NCI-H146 (cell line): ENCODE data around the gene PALM.

ENCODE experiments used
- DNase-seq: peaks from one replicate; lab custom pipeline; 2025; lab: John Stamatoyannopoulos, UW

PALM gene

DNA sequence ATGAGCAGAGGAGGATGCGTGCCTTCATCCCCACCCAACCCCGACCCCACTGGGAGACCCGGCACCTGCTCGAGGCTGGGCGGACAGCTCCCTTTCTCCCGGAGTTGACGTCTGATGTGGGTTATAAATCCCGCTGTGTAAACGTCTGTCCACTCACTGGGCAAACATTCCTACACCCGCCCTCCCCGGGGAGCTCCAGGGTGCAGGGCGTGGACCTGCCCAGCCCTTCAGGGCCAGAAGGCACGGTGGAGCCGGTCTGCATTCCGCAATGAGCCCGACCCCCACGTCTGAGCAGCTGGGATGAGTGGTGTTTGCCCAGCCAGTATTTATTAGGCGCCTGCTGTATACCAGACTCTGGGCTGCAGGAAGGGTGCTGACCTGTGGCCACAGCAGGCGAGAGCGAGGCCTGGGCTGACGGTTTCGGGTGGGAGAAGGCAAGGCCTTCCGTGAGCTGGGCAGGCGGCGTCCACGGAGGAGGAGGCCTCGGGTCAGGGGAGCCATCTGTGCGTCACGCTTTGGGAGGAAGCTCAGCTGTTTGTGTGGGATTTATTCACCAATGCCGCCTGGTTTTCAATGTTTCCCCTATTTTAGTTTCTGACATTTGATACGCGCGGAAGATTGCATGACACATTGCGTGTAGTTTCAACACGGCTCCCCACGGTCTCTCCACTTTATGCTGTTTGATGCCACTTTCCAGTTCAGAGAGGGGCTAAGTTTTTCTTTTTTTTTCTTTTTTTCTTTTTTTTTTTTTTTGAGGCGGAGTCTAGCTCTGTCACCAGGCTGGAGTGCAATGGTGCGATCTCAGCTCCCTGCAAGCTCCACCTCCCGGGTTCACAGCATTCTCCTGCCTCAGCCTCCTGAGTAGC lies 44.1 kb downstream of the PALM start:
- DNase-seq = peak; percentile 67

GRCh38 chr19:754530-754929 lies 45.8 kb downstream of the PALM start:
- no peak for DNase-seq

DNA sequence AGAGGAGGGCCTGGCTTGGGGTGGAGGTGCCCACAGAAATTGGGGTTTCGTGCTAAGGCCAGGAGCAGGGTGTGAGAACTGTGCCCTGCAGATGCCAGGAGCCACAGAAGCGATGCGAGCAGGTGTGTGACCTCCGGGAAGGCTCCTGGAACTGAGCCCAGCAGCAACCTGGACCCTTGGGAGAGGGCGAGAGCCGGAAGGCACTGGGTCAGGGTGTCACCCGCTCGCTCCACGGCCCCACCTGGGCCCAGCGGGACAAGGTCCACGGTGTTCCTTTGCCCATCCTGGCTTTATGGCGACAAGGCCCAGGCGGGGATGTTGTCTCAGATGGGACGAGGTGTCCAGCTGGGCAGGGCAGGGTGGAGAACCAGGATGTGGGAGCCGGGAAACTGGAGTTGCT lies 46.3 kb downstream of the PALM start:
- DNase-seq = no peak

DNA sequence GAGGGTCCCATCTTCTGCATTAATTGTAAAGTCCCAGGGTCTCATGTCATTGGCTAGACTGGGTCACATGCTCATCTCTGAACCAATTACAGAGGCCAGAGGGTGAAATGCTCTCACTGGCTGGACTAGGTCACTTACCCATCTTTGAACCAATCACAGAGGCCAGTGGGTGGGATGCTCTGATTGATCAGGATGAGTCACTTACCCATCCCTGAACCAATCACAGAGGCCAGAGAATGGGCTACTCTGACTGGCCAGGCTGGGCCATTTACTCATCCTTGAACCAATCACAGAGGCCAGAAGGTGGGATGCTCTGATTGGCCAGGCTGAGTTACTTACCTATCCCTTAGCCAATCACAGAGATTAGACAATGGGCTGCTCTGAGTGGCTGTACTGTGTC lies 47.5 kb downstream of the PALM start:
- DNase-seq = no peak

DNA sequence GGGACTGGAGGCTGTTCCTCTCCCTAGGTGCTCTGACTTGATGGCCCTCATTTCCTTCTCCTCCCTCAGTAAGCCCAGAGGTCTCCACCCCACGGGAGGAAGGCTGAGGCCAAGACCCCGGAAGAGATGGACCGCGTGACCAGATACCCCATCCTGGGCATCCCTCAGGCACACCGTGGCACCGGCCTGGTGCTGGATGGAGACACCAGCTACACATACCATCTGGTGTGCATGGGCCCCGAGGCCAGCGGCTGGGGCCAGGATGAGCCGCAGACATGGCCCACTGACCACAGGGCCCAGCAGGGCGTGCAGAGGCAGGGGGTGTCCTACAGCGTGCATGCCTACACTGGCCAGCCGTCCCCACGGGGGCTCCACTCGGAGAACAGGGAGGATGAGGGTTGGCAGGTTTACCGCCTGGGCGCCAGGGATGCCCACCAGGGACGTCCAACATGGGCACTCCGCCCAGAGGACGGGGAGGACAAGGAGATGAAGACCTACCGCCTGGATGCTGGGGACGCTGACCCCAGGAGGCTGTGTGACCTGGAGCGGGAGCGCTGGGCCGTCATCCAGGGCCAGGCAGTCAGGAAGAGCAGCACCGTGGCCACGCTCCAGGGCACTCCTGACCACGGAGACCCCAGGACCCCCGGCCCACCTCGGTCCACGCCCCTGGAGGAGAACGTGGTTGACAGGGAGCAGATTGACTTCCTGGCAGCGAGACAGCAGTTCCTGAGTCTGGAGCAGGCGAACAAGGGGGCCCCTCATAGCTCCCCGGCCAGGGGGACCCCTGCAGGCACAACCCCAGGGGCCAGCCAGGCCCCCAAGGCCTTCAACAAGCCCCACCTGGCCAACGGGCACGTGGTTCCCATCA lies 48.3 kb downstream of the PALM start:
- no peak for DNase-seq

DNA sequence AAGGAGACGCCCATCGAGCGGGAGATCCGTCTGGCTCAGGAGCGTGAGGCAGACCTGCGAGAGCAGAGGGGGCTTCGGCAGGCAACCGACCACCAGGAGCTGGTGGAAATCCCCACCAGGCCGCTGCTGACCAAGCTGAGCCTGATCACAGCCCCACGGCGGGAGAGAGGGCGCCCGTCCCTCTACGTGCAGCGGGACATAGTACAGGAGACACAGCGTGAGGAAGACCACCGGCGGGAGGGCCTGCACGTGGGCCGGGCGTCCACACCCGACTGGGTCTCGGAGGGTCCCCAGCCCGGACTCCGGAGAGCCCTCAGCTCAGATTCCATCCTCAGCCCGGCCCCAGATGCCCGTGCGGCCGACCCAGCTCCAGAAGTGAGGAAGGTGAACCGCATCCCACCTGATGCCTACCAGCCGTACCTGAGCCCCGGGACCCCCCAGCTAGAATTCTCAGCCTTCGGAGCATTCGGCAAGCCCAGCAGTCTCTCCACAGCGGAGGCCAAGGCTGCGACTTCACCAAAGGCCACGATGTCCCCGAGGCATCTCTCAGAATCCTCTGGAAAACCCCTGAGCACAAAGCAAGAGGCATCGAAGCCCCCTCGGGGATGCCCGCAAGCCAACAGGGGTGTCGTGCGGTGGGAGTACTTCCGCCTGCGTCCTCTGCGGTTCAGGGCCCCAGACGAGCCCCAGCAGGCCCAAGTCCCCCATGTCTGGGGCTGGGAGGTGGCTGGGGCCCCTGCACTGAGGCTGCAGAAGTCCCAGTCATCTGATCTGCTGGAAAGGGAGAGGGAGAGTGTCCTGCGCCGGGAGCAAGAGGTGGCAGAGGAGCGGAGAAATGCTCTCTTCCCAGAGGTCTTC lies 49.3 kb downstream of the PALM start:
- no peak for DNase-seq

- no peak for DNase-seq
These were observed 54.4 kb downstream of the PALM start for GRCh38 chr19:763181-763580.

- no peak for DNase-seq
These were observed 55.1 kb downstream of the PALM start for GRCh38 chr19:763869-764268.

DNA sequence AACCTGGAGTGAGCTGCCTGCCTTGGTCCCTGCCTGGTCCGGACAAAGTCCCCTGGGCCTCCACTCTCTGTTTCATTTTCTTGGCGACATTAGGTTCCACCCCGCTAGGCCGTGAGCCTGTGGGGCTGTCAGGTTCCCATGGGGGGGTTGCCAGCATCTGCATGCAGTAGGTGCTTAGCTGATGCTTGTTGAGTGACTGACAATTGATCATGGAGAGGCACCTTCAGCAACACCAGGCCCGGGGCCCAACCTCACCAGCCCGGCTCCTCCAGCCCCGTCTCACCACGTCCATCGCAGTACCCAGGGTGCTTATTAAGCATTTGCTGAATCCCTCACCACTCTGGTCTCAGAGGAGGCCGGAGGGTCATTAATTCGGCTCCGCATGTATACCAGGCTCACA lies 55.6 kb downstream of the PALM start:
- DNase-seq = no peak

- DNase-seq = no peak
These were observed 56.5 kb downstream of the PALM start for GRCh38 chr19:765179-765738.

GRCh38 chr19:768424-768823 lies 59.7 kb downstream of the PALM start:
- no peak for DNase-seq

GRCh38 chr19:769616-770015 lies 60.9 kb downstream of the PALM start:
- no peak for DNase-seq

DNA sequence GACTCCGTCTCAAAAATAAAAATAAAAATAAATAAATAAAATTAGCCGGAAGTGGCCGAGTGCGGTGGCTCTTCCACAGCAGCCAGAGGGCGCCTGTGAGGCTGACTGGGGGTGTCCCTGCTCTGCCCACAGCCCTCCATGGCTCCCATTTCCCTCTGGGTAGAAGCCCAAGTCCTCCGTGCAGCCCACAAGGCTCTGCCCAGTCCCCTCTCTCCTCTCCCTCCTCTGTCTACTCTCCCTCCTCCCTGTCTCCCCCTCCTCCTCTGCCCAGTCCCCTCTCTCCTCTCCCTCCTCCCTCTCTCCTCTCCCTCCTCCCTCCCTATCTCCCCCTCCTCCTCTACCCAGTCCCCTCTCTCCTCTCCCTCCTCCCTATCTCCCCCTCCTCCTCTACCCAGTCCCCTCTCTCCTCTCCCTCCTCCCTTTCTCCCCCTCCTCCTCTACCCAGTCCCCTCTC lies 62.6 kb downstream of the PALM start:
- DNase-seq = no peak

DNA sequence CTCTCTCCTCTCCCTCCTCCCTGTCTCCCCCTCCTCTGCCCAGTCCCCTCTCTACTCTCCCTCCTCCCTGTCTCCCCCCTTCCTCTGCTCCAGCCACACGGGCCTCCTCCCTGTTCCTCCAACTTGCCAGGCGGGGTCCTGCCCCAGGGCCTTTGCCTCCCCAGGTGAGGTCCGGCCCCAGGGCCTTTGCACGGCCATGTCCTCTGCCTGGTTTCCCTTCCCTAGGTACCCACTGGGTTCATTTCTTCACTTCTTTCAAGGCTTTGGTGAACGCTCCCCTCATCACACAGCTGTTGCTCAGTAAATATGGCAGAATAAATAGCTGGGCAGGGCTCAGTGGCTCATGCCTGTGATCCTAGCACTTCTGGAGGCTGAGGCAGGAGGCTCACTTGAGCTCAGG lies 63.3 kb downstream of the PALM start:
- no peak for DNase-seq

DNA sequence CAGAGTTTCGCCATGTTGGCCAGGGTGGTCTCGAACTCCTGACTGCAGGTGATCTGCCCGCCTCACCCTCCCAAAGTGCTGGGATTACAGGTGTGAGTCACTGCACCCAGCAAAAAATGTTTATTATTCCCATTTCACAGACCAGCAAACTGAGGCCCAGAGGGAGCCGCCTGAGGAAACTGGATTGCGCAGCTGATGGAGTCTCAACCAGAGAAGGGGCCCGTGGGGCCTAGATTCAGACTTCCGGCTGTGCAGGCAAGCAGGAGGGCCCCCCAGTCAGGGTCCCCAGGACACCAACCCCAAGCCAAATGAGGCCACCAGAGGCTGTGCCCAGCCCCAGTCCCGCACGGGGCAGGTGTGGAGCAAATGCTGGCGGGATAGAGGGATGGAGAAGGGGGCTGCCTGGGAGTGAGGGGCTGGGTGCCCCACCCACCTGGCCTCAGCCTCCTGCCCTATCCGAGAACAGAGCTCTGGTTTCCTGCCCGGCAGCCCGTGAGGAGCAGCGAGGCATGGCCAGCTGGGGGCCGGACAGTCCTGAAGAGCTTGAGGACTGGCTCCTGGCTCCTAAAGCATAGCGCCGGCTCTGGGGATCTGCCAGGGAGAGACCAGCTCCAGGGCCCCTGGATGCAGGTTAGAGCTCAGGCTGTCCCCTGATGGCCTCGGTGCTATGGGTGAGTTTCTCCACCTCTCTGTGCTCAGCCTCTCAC lies 64.1 kb downstream of the PALM start:
- no peak for DNase-seq

DNA sequence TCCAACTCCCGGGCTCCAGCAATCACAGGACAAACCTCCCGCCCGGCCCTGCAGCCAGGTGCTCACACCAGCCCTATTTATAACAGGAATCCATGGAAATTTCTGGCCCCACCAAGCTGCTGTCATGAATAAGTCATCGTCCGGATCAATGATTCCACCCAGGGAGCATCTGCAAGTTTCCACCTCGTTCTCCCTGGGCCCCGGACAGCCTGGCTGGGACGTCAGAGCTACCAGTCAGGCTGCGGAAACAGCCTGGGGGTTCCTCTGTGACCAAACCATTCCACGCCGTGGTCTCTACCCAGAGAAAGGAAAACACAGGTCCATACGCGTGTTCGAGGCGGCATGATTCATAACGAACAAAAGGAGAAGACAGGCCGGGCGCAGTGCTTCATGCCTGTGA lies 67.8 kb downstream of the PALM start:
- peak; percentile 15 for DNase-seq

- DNase-seq = peak; percentile 37
These were observed 70.3 kb downstream of the PALM start for GRCh38 chr19:778910-779653.

DNA sequence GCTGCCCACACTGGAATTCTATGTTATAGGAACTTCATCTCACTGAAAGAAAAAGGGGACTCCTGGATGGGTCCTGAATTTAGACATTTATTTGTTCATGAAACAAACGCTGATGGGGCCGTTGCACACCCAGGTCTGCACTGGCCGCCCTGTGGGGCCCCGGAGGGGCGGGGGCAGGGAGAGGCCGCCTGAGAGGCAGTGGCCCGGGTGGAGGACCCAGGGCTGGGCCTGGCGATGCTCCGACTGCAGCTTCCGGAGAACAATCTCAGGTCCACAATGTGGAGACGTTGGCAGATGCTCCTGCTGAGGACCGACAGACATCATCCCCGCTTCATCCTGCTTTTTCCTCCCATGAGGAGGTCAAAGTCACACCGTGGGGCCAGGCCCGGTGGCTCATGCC lies 72.2 kb downstream of the PALM start:
- no peak for DNase-seq

- DNase-seq = no peak
These were observed 73.1 kb downstream of the PALM start for GRCh38 chr19:781800-782184.

- no peak for DNase-seq
These were observed 73.6 kb downstream of the PALM start for GRCh38 chr19:782185-782877.
